WI38 (cell line): ENCODE results near the gene GPR15LG.

Source experiments
- H3K4me3 ChIP-seq: 2 replicates; pipeline ENCODE4 v1.5.1; 2011; ENCODE audit warnings: low read depth, mild to moderate bottlenecking, control low read depth, low read length
- CTCF ChIP-seq: IDR thresholded peaks from 2 replicates; pipeline ENCODE4 v1.5.1; 2012; ENCODE audit warnings: low read depth, mild to moderate bottlenecking, control low read depth, low read length

GPR15LG gene

GRCh38 chr10:84156768-84157167 is 16.8 kb upstream of the GPR15LG start:
- no peak overlapping the region for H3K4me3 ChIP-seq
- TF ChIP-seq CTCF: no peak

- no peak for TF ChIP-seq CTCF
- no peak overlapping the region for H3K4me3 ChIP-seq
Measured at GRCh38 chr10:84158061-84158460, 15.5 kb upstream of the GPR15LG start.

DNA sequence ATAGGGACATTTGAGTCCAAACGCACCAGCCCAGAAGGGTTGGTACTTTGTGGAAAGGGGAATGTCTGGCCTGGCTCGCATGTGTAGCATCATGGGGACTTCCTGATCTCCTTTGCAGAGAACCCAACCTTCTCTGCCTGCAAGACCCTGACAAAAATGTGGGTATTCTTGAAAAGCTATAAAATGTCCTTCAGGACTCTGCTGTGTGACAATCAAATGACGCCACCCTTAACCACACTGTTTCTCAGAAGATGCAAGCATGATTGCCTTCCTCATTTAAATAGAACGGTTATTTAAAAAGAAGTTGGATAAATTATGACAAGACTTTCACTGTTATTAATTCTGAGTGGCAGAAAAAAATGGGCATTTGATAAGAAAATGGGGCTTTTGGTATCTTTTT is 15.1 kb upstream of the GPR15LG start:
- H3K4me3 ChIP-seq: no peak overlapping the region
- TF ChIP-seq CTCF: no peak

- H3K4me3 ChIP-seq: no peak overlapping the region
- no peak for TF ChIP-seq CTCF
Measured at GRCh38 chr10:84159076-84159685, 14.4 kb upstream of the GPR15LG start.

DNA sequence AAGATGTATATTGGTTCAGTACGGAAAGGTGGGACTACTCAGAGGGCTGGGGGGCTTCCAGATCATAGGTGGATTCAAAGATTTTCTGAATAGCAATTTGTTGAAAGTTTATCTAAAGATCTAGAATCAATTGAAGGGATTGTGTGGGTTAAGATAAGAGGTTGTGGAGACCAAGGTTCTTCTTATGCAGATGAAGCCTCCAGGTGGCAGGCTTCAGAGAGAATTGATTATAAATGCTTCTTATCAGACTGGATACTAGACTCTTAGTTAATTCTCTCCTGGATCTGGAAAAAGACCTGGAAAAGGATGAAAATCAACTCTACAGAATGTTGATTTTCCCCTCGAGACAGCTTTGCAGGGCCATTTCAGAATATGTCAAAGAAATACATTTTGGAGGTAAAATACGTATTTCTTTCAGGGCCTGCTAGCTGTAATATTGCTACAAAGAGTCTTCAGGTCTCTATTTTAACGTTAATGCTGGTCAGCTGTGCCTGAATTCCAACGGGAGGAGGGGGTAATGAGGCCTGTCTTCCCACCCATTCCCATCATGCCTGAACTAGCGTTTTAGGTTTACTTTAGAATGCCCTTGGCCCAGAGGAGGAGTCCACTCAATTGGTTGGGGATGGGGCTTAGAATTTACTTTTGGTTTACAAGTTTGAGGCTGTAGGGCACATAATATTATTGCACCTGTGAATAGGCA is 12.8 kb upstream of the GPR15LG start:
- H3K4me3 ChIP-seq: no peak overlapping the region
- TF ChIP-seq CTCF: no peak

DNA sequence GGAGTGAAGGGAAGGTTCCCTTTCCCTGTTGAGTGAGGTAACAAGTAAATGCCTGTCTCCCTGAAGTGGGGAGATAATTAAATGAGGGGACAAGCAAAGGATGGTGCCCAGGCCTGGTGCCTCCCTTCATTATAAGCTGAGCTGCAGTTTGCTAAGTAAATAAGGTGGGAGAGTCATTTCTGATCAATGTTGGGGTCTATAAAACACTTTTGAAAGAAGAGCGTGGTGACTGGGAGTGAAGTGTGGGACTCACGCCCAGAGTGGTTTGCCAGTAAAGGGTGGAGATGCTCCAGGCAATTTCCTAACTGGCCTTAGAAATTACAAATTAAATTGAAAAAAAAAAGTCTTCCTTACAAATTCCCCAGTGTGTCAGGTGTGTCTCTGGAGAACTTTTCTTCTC is 9.6 kb upstream of the GPR15LG start:
- no peak for TF ChIP-seq CTCF
- no peak overlapping the region for H3K4me3 ChIP-seq

DNA sequence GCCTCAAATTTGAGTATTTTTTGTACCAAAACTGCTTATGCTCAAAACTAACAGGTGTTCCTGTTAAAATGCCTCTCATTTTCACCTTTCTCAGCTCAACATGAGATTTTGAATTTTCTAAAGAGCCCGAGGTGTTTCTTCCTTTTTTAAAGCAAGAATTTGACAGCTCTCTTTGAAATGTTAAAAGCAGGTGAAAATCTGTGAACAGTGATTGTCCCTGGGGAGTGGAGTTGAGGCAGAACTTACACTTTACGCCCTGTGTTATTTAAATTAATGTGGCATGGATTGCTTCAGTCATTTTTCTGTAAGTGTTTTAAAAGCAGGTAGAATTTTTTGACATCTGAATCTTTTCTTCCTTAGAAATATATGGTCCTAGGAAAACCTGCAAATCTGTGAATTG is 9.2 kb upstream of the GPR15LG start:
- H3K4me3 ChIP-seq: no peak overlapping the region
- no peak for TF ChIP-seq CTCF
